ENCODE measurements around the gene FAM83E.

FAM83E gene

DNA sequence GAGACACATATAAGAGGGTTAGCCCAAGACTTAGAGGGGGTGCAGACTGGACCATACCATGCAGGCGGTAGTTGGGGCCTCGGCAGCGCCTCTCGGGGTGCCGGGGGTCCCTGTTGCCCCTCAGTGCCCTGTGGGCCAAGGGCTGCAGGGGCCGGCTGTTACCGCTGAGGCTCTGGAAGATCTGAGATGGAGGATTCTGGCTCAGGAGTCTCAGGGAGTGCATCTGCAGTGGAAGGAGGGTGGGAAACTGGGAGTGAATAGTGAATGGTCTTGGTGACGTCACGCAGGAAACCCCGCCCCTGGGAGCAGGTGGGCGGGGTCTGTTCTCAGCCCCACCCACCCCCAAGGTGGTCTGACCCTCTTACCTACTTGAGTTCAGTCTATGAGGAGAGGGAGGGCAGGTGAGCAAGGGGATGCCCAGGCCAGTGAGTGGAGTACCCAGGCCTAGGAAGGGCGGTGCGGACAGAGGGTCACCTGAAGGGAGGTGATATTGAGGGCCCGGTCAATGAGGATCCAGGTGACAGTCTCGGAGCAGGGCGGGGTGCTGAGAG, 24.0 kb upstream of the FAM83E start:
- ChIA-PET POLR2A (no interaction called here), CTCF (interaction anchor here (1.3 kb wide), 1 partner anchor 14 kb away, joined by 4 read pairs; no protein-coding TSS in a partner anchor)
- no peak for DNase-seq (ENCODE audit: low read depth, low spot score)
- H3K4me3 ChIP-seq (ENCODE audit: low read depth, low read length), result no peak overlapping the region
- no peak for TF ChIP-seq CTCF (IDR thresholded peaks at IDR 0.05; ENCODE audit: insufficient read depth, low read length, missing control alignments)

DNA sequence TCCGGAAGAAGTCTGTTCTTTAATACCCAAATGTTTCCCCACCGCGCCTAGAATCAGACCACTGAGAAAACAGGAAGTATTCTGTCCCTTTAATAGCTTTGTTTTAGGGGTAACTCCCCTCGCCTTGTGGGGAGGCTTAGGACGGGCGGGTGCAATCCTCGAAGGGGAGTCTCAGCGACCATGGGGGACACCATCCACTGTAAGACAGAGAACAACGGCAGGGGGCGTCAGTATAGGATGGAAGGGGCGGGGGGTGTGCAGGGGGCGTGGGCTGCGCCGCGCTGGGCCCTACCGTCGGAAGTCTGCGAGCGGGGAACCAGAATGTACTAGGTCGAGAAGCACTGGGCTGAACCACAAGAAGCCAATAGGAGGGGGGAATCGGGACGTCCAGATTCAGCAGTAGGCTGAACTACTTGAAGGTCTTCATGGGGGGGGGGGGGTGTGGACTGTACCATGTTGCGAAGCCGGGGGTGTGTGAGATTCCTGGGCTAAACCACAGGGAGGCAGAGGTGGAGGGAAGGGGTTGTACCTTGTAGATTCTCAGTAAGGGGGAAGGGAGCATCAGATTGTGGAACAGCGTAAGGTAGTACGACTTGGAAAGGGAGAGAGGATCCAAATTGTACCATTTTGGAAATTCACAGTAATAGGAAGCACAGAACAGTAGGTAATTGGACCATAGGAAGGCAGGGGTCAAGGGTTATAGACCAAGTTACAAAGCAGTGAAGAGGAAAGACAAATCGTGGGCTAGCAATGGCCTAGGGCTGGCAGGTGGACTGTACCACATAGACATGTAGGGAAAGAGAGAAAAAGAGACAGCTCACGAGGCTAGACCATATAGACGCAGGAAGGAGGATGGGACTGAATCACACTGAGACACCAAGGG, 23.3 kb upstream of the FAM83E start:
- TF ChIP-seq CTCF (IDR thresholded peaks at IDR 0.05; ENCODE audit: insufficient read depth, low read length, missing control alignments), result peak; percentile 17
- DNase-seq (ENCODE audit: low read depth, low spot score), result peak; percentile 84
- ChIA-PET POLR2A (interaction anchor here (0.6 to 1.5 kb wide), 3 partner anchors 14 to 434 kb away, joined by 4 to 5 read pairs (median 4); partner anchors contain the start of genes RPL18 and SPHK2), CTCF (interaction anchor here (0.8 to 1.3 kb wide), 3 partner anchors 7 to 15 kb away, joined by 3 to 4 read pairs (median 3); partner anchors contain the start of gene CA11)
- H3K4me3 ChIP-seq (ENCODE audit: low read depth, low read length), result peak overlapping the region; percentile 66

DNA sequence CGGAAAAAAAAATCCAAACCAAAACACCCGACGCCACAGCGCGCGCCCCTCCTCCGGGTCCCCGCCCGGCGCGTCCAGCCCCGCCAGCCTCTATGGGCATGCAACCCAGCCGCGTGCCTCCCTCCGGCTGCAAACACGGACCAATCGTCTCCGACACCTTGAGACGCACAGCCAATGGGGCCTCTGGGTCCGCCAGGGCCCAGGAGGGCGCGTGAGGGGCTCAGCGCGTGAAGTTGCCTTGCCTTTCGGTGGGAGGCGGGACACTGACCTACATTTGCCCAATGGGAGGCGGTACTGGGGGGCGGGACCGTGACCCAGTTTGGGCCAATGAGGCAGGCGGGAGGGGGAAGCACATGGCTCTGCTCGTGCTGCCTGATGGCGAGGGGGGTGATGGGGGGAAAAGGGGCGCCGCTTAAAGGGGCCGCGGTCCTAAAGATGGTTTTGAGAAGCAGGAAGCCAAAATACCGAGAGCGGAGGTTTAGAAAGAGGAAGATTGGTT, 22.6 kb upstream of the FAM83E start:
- CTCF ChIA-PET, result interaction anchor here (0.8 to 1.3 kb wide), 3 partner anchors 8 to 16 kb away, joined by 3 to 4 read pairs (median 3); partner anchors contain the start of gene CA11
- H3K4me3 ChIP-seq (ENCODE audit: low read depth, low read length), result peak overlapping the region; percentile 66
- TF ChIP-seq CTCF (IDR thresholded peaks at IDR 0.05; ENCODE audit: insufficient read depth, low read length, missing control alignments), result no peak
- POLR2A ChIA-PET, result interaction anchor here (0.6 to 1.5 kb wide), 3 partner anchors 13 to 434 kb away, joined by 4 to 5 read pairs (median 4); partner anchors contain the start of genes RPL18 and SPHK2
- DNase-seq (ENCODE audit: low read depth, low spot score), result peak; percentile 92

- ChIA-PET POLR2A (interaction anchor here (1.3 to 1.5 kb wide), 2 partner anchors 13 to 18 kb away, joined by 4 to 5 read pairs; partner anchors contain the start of genes RPL18 and SPHK2), CTCF (interaction anchor here (0.8 to 1.3 kb wide), 2 partner anchors 8 to 9 kb away, joined by 3 to 5 read pairs; partner anchors contain the start of gene CA11)
- H3K4me3 ChIP-seq (ENCODE audit: low read depth, low read length), result peak within 1 kb of the TSS; percentile 66
- DNase-seq (ENCODE audit: low read depth, low spot score), result no peak
- peak; percentile 23 for TF ChIP-seq CTCF (IDR thresholded peaks at IDR 0.05; ENCODE audit: insufficient read depth, low read length, missing control alignments)
Observed at GRCh38 chr19:48636859-48637448, 22.1 kb upstream of the FAM83E start, which contains the start of gene DBP. Gene DBP (minus strand): TSS chr19:48637379. CDS start chr19:48636994, 385 bp downstream.

- TF ChIP-seq CTCF (IDR thresholded peaks at IDR 0.05; ENCODE audit: insufficient read depth, low read length, missing control alignments), result no peak
- CTCF ChIA-PET, result interaction anchor here (1.3 kb wide), 1 partner anchor 9 kb away, joined by 5 read pairs; no protein-coding TSS in a partner anchor
- POLR2A ChIA-PET, result no interaction called here
- DNase-seq (ENCODE audit: low read depth, low spot score), result no peak
- peak overlapping the region; percentile 62 for H3K4me3 ChIP-seq (ENCODE audit: low read depth, low read length)
Observed at GRCh38 chr19:48635966-48636858, 21.3 kb upstream of the FAM83E start.

Data from AG04449 (cell line).